CD4-positive, alpha-beta T cell treated with Interleukin-4 for 4 hours (primary cell): ENCODE data around the gene MOB1A.
A peak's percentile ranks its signal among the peaks of the same experiment; 100 is the strongest.
"Not testable (repeated sequence)": the region's sequence is repeated elsewhere in the genome, so short reads cannot be mapped to it uniquely, and the experiment has no call there.

Source experiments
- DNase-seq: peaks from one replicate; pipeline ENCODE4 v3.0.0-alpha.2; 2020

MOB1A gene

DNA sequence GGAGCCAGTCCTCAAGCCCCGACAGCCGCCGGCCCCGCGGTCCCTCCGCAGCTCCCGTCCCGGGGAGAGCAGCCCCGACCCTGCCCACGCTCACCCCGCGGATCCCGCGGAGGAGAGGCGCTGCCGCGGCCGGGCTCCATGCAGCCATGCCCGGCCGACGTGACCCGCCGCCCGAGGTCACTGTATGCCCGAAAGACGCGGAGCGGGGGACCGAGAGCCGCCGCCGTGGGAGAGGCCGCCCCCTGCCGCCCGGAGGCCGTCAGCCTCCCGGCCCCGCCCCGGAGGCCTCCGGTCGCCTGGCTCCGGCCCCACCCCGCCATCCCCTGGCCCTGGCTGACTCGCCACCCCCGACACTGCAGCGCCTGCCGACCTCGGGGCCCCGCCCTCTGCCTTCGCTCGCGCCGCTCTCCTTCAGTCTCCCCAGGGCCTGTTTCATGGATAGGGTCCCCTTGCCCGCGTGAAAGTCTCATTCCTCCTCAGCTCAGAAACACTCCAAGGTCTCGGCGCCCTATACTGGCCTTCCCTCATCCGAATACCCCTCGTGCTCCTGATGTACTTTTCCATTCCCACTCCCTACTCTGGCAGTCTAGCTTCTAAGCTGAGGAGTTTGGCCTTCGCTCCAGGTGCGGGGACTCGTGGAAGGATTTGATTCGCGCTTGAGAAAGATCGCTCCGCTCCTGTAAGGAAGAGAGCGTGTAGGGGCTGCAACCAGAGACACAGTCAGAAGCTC is 30.8 kb downstream of the MOB1A start, which contains the start of gene BOLA3:
Gene BOLA3, minus strand, starts transcription at position 186 of the 730 bp plus-strand sequence. Its CDS starts 38 bp downstream, at position 148.
- DNase-seq: peak; percentile 81

DNA sequence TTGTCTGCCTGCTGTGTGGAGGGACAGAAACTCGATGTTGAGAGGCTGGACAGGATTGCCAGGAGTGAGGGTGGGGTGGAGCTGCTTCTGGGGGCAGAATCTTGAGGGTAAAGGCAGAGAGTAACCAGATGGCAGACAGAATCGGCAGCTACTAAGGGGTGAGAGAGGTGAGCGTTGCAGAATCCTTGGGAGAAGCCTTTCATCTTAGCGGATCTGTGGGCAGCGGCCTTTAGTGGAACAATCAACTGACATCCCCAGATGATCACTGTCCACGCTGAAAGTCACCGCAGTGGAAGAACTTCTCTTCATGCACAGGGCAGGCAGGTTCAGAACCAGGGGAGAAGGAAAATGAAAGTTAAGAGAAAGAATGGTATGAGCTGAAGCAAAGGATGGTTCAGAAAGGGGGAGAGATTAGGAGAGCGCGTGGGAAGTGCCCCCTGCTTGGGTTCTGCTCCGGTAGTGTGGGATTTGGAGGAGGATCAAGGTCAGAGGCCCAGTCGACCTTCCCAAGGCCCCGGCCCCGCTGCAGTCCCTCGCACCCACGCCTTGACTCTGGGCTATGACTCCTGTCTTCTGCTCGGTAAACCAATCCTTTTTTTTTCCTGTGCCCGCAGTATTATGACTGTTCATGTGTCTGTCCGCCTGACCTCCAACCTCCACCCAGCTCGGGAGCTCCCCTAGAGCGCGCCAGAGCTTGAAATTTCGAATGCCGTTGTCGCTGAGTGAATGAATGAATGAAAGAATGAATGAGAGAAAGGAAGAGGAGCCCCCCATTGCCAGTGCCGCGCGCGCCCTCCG is 31.6 kb downstream of the MOB1A start:
- DNase-seq: peak; percentile 19

- no peak for DNase-seq
Measured at GRCh38 chr2:74142340-74142739, 36.3 kb downstream of the MOB1A start.

- DNase-seq: no peak
Measured at GRCh38 chr2:74138600-74139323, 39.9 kb downstream of the MOB1A start.

GRCh38 chr2:74137651-74138599 is 40.8 kb downstream of the MOB1A start:
- DNase-seq: no peak

- no peak for DNase-seq
Measured at GRCh38 chr2:74131901-74132300, 46.8 kb downstream of the MOB1A start.

DNA sequence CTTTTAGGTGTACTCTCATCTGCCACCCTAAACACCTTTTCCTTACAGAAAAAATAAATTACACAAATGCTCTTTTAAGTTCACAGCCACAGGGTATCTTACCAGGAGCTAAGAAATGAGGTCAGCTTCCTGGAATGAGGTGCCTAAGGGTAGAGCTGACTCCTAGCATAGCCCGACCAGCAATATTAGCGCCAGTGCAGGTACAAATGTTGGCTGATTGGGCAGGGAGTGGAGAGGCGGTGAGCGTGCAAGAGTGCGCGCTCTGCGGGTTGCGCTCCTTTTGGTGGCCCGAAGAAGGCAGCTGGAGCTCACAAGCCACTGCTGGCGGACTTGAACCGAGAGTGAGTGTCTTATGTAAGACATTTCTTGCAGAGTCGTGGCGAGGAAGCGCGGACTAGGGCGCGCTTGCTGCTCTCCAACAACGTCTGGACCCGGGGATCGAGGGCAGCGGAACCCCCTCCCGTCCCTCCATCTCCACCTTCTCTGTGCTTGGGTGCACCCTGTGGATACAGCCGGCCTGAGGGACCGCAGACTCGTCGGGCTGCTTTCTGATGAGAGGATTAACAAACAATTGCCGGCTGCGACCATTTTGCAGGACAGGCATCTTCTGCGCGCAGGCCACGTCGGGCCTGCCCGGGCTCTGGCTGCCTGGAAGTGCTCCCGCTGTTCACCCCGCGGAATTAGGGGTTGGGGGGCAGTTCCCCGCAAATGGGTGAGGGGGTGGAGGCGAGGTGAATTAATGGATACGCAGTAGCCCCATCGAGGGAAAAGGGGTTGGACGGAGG is 48.3 kb downstream of the MOB1A start:
- no peak for DNase-seq

GRCh38 chr2:74128206-74128605 is 50.5 kb downstream of the MOB1A start:
- no peak for DNase-seq

DNA sequence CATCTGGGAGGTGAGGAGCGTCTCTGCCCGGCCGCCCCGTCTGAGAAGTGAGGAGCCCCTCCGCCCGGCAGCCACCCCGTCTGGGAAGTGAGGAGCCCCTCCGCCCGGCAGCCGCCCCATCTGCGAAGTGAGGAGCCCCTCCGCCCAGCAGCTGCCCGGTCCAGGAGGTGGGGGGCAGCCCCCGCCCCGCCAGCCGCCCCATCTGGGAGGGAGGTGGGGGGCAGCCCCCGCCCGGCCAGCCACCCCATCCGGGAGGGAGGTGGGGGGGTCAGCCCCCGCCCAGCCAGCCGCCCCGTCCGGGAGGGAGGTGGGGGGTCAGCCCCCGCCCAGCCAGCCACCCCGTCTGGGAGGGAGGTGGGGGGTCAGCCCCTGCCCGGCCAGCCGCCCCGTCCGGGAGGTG is 54.7 kb downstream of the MOB1A start:
- DNase-seq: not testable (repeated sequence)

- DNase-seq: not testable (repeated sequence)
Measured at GRCh38 chr2:74121846-74122245, 56.8 kb downstream of the MOB1A start.

- peak; percentile 84 for DNase-seq
Measured at GRCh38 chr2:74119912-74120825, 58.5 kb downstream of the MOB1A start.

DNA sequence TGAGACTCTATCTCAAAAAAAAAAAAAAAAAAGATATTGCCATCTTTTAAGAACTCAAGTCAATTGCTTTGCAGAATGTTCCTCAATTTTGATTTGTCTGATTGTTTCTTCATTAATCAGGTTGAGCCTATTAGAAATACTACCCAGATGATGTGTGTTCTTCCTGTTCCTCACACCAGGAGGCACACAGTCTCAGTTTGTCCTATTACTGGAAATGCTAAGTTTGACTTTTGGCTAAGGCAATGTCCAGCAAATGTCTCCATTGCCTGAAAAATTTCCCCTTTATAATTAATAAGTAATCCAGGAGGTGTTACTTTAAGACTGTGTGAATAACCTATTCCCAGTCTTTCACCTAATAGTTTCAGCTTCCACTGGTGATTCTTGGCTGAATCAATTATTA is 59.3 kb downstream of the MOB1A start:
- DNase-seq: no peak

- DNase-seq: no peak
Measured at GRCh38 chr2:74111380-74111779, 67.3 kb downstream of the MOB1A start.

DNA sequence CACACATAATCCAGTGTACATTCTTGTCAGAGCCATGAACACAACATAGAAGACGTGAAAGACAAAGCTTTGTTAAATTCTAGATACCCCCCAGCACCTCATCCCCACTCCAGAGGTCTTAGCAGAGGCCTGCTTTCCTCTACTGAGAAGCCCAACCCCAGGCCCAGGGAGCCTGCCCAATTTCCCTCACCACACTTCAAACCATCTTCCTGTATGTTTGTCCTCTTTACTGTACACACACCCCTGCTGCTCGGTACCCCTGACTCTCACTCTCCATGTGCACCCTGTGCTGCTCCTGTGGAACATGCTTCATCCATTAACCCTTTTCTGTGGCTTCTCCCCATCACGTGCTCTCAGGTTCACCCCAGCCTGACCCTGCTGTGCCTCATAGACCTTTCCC is 68.1 kb downstream of the MOB1A start:
- DNase-seq: no peak

DNA sequence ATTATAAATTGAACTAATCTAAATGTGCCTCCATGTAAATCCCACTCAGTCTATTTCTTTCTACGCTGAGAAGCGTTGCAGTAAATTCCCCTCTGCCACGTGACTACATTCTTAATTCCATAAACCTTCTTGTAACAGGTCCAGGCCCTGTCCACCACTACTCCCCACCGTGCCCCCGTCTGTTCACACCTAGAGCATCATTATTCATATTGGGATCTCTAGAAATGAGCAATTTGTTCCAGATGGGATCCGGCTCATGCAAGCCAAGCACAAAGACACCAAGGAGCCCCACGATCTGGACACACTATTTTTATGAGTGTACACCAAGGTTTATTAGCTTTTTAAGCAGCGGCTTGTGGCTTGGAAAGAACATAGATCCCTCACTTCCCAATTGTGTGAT is 69.1 kb downstream of the MOB1A start:
- no peak for DNase-seq

DNA sequence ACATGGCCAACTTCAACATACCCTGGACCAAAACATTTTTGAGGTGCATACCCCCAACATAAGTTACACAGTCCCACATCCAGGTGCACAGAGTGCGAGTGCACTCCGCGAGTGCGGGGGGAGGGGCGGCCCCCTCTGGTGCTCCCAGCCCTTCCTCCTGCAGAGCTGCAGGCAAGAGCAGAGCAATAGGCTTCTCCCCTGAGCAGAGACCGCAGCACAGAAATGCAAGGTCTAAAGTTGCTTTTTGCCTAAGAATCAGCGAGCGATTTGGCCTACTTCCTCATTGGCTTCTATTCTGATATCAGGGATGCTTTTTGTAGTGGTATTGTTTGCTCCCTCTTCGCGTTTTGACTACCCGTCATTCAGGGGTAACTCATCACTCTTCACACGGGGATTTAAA is 71.6 kb downstream of the MOB1A start:
- DNase-seq: no peak

- DNase-seq: no peak
Measured at GRCh38 chr2:74105413-74105812, 73.3 kb downstream of the MOB1A start.

DNA sequence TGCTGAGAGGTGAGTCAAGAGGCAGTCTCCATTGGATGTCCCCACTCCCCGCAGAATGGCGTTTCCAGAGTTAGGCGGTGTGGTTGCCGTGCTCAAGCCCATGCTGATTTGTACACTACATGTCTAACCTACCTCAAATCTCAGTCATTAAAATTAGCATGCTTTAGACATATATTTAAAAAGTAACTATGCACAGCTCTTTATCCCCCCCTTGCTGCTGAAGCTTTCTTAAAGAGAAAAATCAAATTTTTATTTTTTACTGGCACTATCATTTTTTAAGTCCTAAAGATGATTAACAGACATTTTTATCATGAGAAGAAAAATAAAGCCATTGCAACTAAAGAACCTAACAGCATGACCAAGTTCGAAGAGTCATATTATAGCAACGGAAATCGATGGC is 73.8 kb downstream of the MOB1A start:
- DNase-seq: no peak

GRCh38 chr2:74103763-74104162 is 74.9 kb downstream of the MOB1A start:
- DNase-seq: no peak
